H1 (cell line): ENCODE results near the gene HPCAL4. TPM values are rescaled to one million over a fixed set of nuclear protein-coding genes. Genes with fewer than 3 reads are reported as not detected.

Experiments used
- CTCF ChIA-PET: fragments of 300-600 bp; sonication (Branson Sonifier 250); formaldehyde crosslinking; loops from one replicate; lab custom pipeline; 2021; ENCODE audit not compliant: partially characterized antibody; lab: Charles Lee
- POLR2A ChIA-PET: fragments of 300-600 bp; sonication (Branson Sonifier 250); formaldehyde crosslinking; loops from one replicate; lab custom pipeline; 2021; ENCODE audit warnings: inconsistent platforms; ENCODE audit not compliant: partially characterized antibody; lab: Charles Lee
- DNase-seq, 2 experiments: peaks; one replicate each; pipeline versions ENCODE4 v3.0.0 to v3.0.0-alpha.2; 2010 to 2022; ENCODE audit warnings: low spot score in 2 of 2, low read depth in 1 of 2, mixed read lengths in 1 of 2
- FAIRE-seq: peaks from 2 replicates; lab custom pipeline; 2011; peaks lifted over from hg19 to GRCh38; lab: Jason Lieb, UNC
- H2AFZ ChIP-seq: 2 replicates; pipeline ENCODE4 v1.8.1; 2012; ENCODE audit warnings: low read length, inconsistent platforms
- H2AK5ac ChIP-seq: 2 replicates; pipeline ENCODE4 v1.6.1; 2013; ENCODE audit warnings: low read depth, low read length
- H2BK120ac ChIP-seq: replicated peaks from 2 replicates; pipeline ENCODE3; 2013; ENCODE audit warnings: low read depth, low read length, inconsistent platforms
- H2BK12ac ChIP-seq: 2 replicates; pipeline ENCODE4 v1.6.1; 2013; ENCODE audit warnings: low read depth, low read length
- H2BK15ac ChIP-seq: 2 replicates; pipeline ENCODE4 v1.6.1; 2013; ENCODE audit warnings: low read length
- H2BK20ac ChIP-seq: 2 replicates; pipeline ENCODE4 v1.6.1; 2013; ENCODE audit warnings: low read length
- H2BK5ac ChIP-seq: 2 replicates; pipeline ENCODE4 v1.6.1; 2013; ENCODE audit warnings: low read depth, low read length
- H3K14ac ChIP-seq: 2 replicates; pipeline ENCODE4 v1.6.1; 2013; ENCODE audit warnings: inconsistent platforms; ENCODE audit not compliant: insufficient read length
- H3K18ac ChIP-seq: 2 replicates; pipeline ENCODE4 v1.6.1; 2013; ENCODE audit warnings: low read length; ENCODE audit errors: extremely low read depth
- H3K23ac ChIP-seq: 2 replicates; pipeline ENCODE4 v1.6.1; 2013; ENCODE audit warnings: inconsistent platforms; ENCODE audit not compliant: insufficient read length
- H3K23me2 ChIP-seq: 2 replicates; pipeline ENCODE4 v1.6.1; 2013; ENCODE audit warnings: low read depth, low read length
- H3K27ac ChIP-seq: 2 replicates; pipeline ENCODE4 v1.6.1; 2011; ENCODE audit warnings: low read depth, low read length, inconsistent platforms
- H3K27me3 ChIP-seq, 4 experiments: replicated peaks in 1 of 4; 1 replicate in 1 of 4; 2 replicates in 3 of 4; pipeline versions ENCODE4 v1.6.1 to v1.8.1; 2011 to 2013; ENCODE audit warnings: low read length in 3 of 4, mild to moderate bottlenecking in 3 of 4, inconsistent platforms in 2 of 4, mixed read lengths in 2 of 4, moderate library complexity in 1 of 4; ENCODE audit not compliant: control insufficient read depth in 3 of 4, insufficient read depth in 3 of 4; ENCODE audit errors: extremely low read depth in 1 of 4
- H3K36me3 ChIP-seq, 4 experiments: 2 replicates each; pipeline versions ENCODE4 v1.6.1 to v1.8.1; 2011 to 2013; ENCODE audit warnings: mild to moderate bottlenecking in 4 of 4, low read length in 3 of 4, moderate library complexity in 2 of 4, control low read depth in 1 of 4, inconsistent platforms in 1 of 4; ENCODE audit not compliant: insufficient read depth in 4 of 4, control insufficient read depth in 2 of 4
- H3K4ac ChIP-seq: replicated peaks from 2 replicates; pipeline ENCODE3; 2013; ENCODE audit warnings: low read length, low read depth, mixed read lengths, inconsistent platforms; ENCODE audit not compliant: insufficient read length
- H3K4me1 ChIP-seq, 4 experiments: replicated peaks in 1 of 4; 1 replicate in 1 of 4; 2 replicates in 3 of 4; pipeline versions ENCODE4 v1.6.1 to v1.8.1; 2011 to 2013; ENCODE audit warnings: low read length in 3 of 4, inconsistent platforms in 2 of 4, mixed read lengths in 1 of 4; ENCODE audit not compliant: insufficient read depth in 4 of 4, control insufficient read depth in 3 of 4
- H3K4me2 ChIP-seq, 2 experiments: 2 replicates each; pipeline versions ENCODE4 v1.6.1 to v1.8.1; 2011 to 2013; ENCODE audit warnings: low read depth in 2 of 2, low read length in 2 of 2, control low read depth in 1 of 2, inconsistent platforms in 1 of 2, mild to moderate bottlenecking in 1 of 2; ENCODE audit not compliant: insufficient read depth in 1 of 2
- H3K4me3 ChIP-seq, 4 experiments: fragments of 200-600, 300-600 bp in 1 of 4; sonication (generic), shearing (Covaris generic), sonication (Bioruptor Twin) in 1 of 4; 2 replicates each; pipeline versions ENCODE4 v1.5.1 to v1.8.1; 2011 to 2016; ENCODE audit warnings: low read length in 4 of 4, low read depth in 3 of 4, control low read depth in 2 of 4, inconsistent platforms in 2 of 4, mild to moderate bottlenecking in 2 of 4, mixed read lengths in 1 of 4, moderate library complexity in 1 of 4; ENCODE audit not compliant: insufficient read depth in 2 of 4; ENCODE audit errors: extremely low read depth in 1 of 4
- H3K56ac ChIP-seq: replicated peaks from 2 replicates; pipeline ENCODE3; 2013; ENCODE audit warnings: low read depth, mild to moderate bottlenecking, mixed read lengths, low read length, inconsistent platforms; ENCODE audit not compliant: insufficient read length
- H3K79me1 ChIP-seq: 2 replicates; pipeline ENCODE4 v1.6.1; 2013; ENCODE audit warnings: low read depth, low read length, control low read depth
- H3K79me2 ChIP-seq, 2 experiments: 2 replicates each; pipeline versions ENCODE4 v1.6.1 to v1.8.1; 2012 to 2013; ENCODE audit warnings: low read length in 2 of 2, mild to moderate bottlenecking in 2 of 2, inconsistent platforms in 1 of 2; ENCODE audit not compliant: insufficient read depth in 2 of 2, control insufficient read depth in 1 of 2
- H3K9ac ChIP-seq, 4 experiments: replicated peaks in 1 of 4; 1 replicate in 1 of 4; 2 replicates in 3 of 4; pipeline versions ENCODE4 v1.6.1 to v1.8.1; 2011 to 2013; ENCODE audit warnings: low read depth in 3 of 4, low read length in 3 of 4, control low read depth in 2 of 4, mild to moderate bottlenecking in 2 of 4, moderate library complexity in 2 of 4, inconsistent platforms in 1 of 4; ENCODE audit errors: extremely low read depth in 1 of 4
- H3K9me3 ChIP-seq, 2 experiments: 2 replicates each; pipeline versions ENCODE4 v1.6.1 to v1.8.1; 2012 to 2013; ENCODE audit warnings: mild to moderate bottlenecking in 2 of 2, moderate library complexity in 2 of 2, control low read depth in 1 of 2, inconsistent platforms in 1 of 2, low read depth in 1 of 2, low read length in 1 of 2, mixed read lengths in 1 of 2; ENCODE audit not compliant: insufficient read depth in 2 of 2
- H4K20me1 ChIP-seq, 2 experiments: replicated peaks in 1 of 2; 2 replicates each; pipeline versions ENCODE3 to v1.8.1; 2011 to 2013; ENCODE audit warnings: inconsistent platforms in 2 of 2, low read length in 2 of 2, mild to moderate bottlenecking in 1 of 2; ENCODE audit not compliant: insufficient read depth in 2 of 2, control insufficient read depth in 1 of 2
- H4K5ac ChIP-seq: 2 replicates; pipeline ENCODE4 v1.6.1; 2013; ENCODE audit warnings: low read length, low read depth, mixed read lengths, inconsistent platforms; ENCODE audit not compliant: insufficient read length
- H4K8ac ChIP-seq: 2 replicates; pipeline ENCODE4 v1.8.0; 2013; ENCODE audit warnings: mild to moderate bottlenecking, moderate library complexity, low read length, inconsistent platforms; ENCODE audit not compliant: insufficient read depth; ENCODE audit errors: extremely low read depth
- H4K91ac ChIP-seq: replicated peaks from 2 replicates; pipeline ENCODE3; 2013; ENCODE audit warnings: low read length, mixed read lengths, inconsistent platforms; ENCODE audit not compliant: insufficient read length
- CTBP2 ChIP-seq: IDR thresholded peaks from 2 replicates; pipeline ENCODE4 v1.7.0; 2011; ENCODE audit warnings: borderline replicate concordance, mild to moderate bottlenecking, moderate library complexity, mixed read lengths, low read length; ENCODE audit not compliant: insufficient read depth, insufficient read length
- CTCF ChIP-seq, 3 experiments: IDR thresholded peaks; 1 replicate in 2 of 3; 2 replicates in 1 of 3; pipeline versions ENCODE4 v1.5.1 to v1.6.1; 2011; ENCODE audit warnings: low read length in 3 of 3, mild to moderate bottlenecking in 3 of 3, inconsistent platforms in 2 of 3, low read depth in 1 of 3, moderate library complexity in 1 of 3; ENCODE audit not compliant: insufficient read depth in 1 of 3; ENCODE audit errors: control extremely low read depth in 1 of 3
- GTF2F1 ChIP-seq: IDR thresholded peaks from 2 replicates; pipeline ENCODE4 v1.6.1; 2012; ENCODE audit warnings: low read depth, low read length, improper control_type of control experiment, borderline replicate concordance
- PHF8 ChIP-seq: fragments of 200-600 bp; sonication (generic); conservative IDR thresholded peaks from 2 replicates; pipeline ENCODE4 v1.7.1; 2012; ENCODE audit warnings: low read depth, mild to moderate bottlenecking, inconsistent platforms, low read length, moderate library complexity
- RAD21 ChIP-seq, 2 experiments: IDR thresholded peaks in 1 of 2; conservative IDR thresholded peaks in 1 of 2; 2 replicates each; pipeline ENCODE4 v1.6.1; 2011; ENCODE audit warnings: low read depth in 2 of 2, low read length in 2 of 2, improper control_type of control experiment in 1 of 2, inconsistent platforms in 1 of 2, mild to moderate bottlenecking in 1 of 2, moderate library complexity in 1 of 2
- RBBP5 ChIP-seq: IDR thresholded peaks from 2 replicates; pipeline ENCODE4 v1.7.1; 2012; ENCODE audit warnings: low read depth, mild to moderate bottlenecking, inconsistent platforms, low read length, moderate library complexity, borderline replicate concordance
- SP1 ChIP-seq: IDR thresholded peaks from 2 replicates; pipeline ENCODE4 v1.6.1; 2011; ENCODE audit warnings: low read depth, low read length
- WGBS, 2 experiments: shearing (Covaris generic) in 1 of 2; methylation state at CpG; one replicate each; pipeline versions ENCODE4 v1.1.6 to v1.1.7; 2013 to 2015; ENCODE audit warnings: low lambda C conversion rate in 2 of 2, mixed read lengths in 2 of 2, inconsistent platforms in 1 of 2, low coverage in 1 of 2, missing lambda C conversion rate in 1 of 2; ENCODE audit not compliant: insufficient replicate concordance in 2 of 2, insufficient coverage in 1 of 2, insufficient read length in 1 of 2; ENCODE audit errors: extremely low coverage in 1 of 2, missing lambda C conversion rate in 1 of 2; 5-methylcytosine and 5-hydroxymethylcytosine counted together
- polyA plus RNA-seq, 7 experiments: library from polyadenylated mRNA; depleted of rRNA in 3 of 7; stranded (reverse) in 5 of 7; unstranded in 2 of 7; fragments of >200 nt in 5 of 7; fragments of 200-250 nt in 2 of 7; gene quantifications; 1 replicate in 5 of 7; 2 replicates in 1 of 7; 4 replicates in 1 of 7; pipeline versions ENCODE4 v1.2.1 to v1.2.3, GENCODE V29; 2011 to 2013; ENCODE audit warnings: missing spikeins in 2 of 7, mixed read lengths in 2 of 7
- total RNA-seq: library from RNA; stranded (reverse); fragmentation: NEBNext Ultra II Directional; extraction: Animal tissue kit (Norgen Biotek cat#: 25700); gene quantifications from 2 replicates; pipeline ENCODE4 v1.2.1, GENCODE V29; 2021

HPCAL4 gene
- total and polyA plus RNA-seq, 2 of the 8 experiments (the other 6 are each of a cell fraction or from before 2014, with no cell fraction given) = 0.54 to 0.74 TPM

- Histone ChIP-seq H3K14ac (no peak within 1 kb of the TSS), H2BK120ac (no peak within 1 kb of the TSS), H3K79me1 (no peaks in the 10 kb centered on the region), H4K91ac (peak within 1 kb of the TSS; percentile 37), H2BK15ac (no peak within 1 kb of the TSS; the same call in 1 of the 2 replicates), H3K27me3 (peaks cover 4 to 48% (median 38%) of the 10 kb centered on the region in 4 experiments), H3K4ac (no peak within 1 kb of the TSS), H3K23me2 (peaks cover 4% of the 10 kb centered on the region; the same call in 1 of the 2 replicates), H3K4me2 (peak within 1 kb of the TSS; percentile 68 to 75), H2BK12ac (no peak within 1 kb of the TSS), H4K8ac (peak within 1 kb of the TSS; percentile 35), H3K4me3 (peak within 1 kb of the TSS; percentile 43 to 76 (median 54)), H2AK5ac (no peak within 1 kb of the TSS), H3K79me2 (no peaks in the 10 kb centered on the region), H3K18ac (peak within 1 kb of the TSS; percentile 85; the same call in 1 of the 2 replicates), H2BK5ac (no peak within 1 kb of the TSS), H4K5ac (no peak within 1 kb of the TSS), H4K20me1 (no peaks in the 10 kb centered on the region), H3K23ac (no peak within 1 kb of the TSS), H3K56ac (no peak within 1 kb of the TSS), H3K9ac (peak within 1 kb of the TSS in 3 of 4 experiments; percentile 4 to 14 (median 13); a peak in 2 of 7 replicates), H3K4me1 (peaks cover 0 to 5% (median 0%) of the 10 kb centered on the region in 4 experiments; a peak in 1 of 7 replicates), H3K36me3 (no peaks in the 10 kb centered on the region), H2AFZ (no peak within 1 kb of the TSS; the same call in 1 of the 2 replicates), H3K27ac (no peak within 1 kb of the TSS), H3K9me3 (no peaks in the 10 kb centered on the region), H2BK20ac (no peak within 1 kb of the TSS)
- peak; percentile 44 to 94 for DNase-seq
- WGBS, 2 experiments = 5% methylated on average over 43 of the region's 88 CpGs; no CpG with 5 or more reads in 1 of the 2 experiments
- CTCF ChIA-PET = interaction anchor here (0.6 to 16.5 kb wide), 12 partner anchors 7 to 322 kb away, joined by 3 to 337 read pairs (median 4); partner anchors contain the start of genes NT5C1A and PABPC4
- FAIRE-seq = no peak
- POLR2A ChIA-PET = interaction anchor here (1.0 to 1.7 kb wide), 6 partner anchors 9 to 63 kb away, joined by 3 to 5 read pairs (median 4); partner anchors contain the start of gene PABPC4
- no peak for TF ChIP-seq GTF2F1
- peak; percentile 70 to 97 (median 74) for TF ChIP-seq CTCF (IDR thresholded peaks at IDR 0.05; ENCODE audit: control extremely low read depth in 1 of 3, insufficient read depth in 1 of 3, low read depth in 1 of 3, low read length in 3 of 3)
- TF ChIP-seq SP1 = no peak
- peak; percentile 41; the same call in 1 of the 2 replicates for TF ChIP-seq RBBP5
- TF ChIP-seq RAD21 (IDR thresholded peaks at IDR 0.05 in 1 of 2, conservative IDR thresholded peaks at IDR 0.05 in 1 of 2; ENCODE audit: low read depth in 2 of 2, low read length in 2 of 2) = peak; percentile 36 to 63; a peak in 3 of 4 replicates
- peak; percentile 46 for TF ChIP-seq CTBP2
- peak; percentile 51 for TF ChIP-seq PHF8
Measured at GRCh38 chr1:39639305-39640130, 51.7 kb downstream of the HPCAL4 start, which contains the start of gene HEYL. Gene HEYL, minus strand, starts transcription at chr1:39639643. Its CDS starts 18 bp downstream, at chr1:39639625.
